CD14-positive monocyte (primary cell): ENCODE results near the gene GFOD1. TPM values are rescaled to one million over a fixed set of nuclear protein-coding genes. Genes with fewer than 3 reads are reported as not detected.

Source experiments
- DNase-seq, 3 donors: peaks; one replicate each; pipeline ENCODE4 v3.0.0-alpha.2; 2011 to 2022
- H2AFZ ChIP-seq: 2 replicates; pipeline ENCODE4 v1.6.0; 2012; ENCODE audit warnings: mild to moderate bottlenecking, low read depth, low read length, inconsistent platforms; ENCODE audit not compliant: insufficient read depth, poor library complexity, severe bottlenecking
- H3K27ac ChIP-seq, 2 donors: 1 replicate in 1 of 2; 2 replicates in 1 of 2; pipeline ENCODE4 v1.5.1; 2012 to 2013; ENCODE audit warnings: low read length in 2 of 2, control low read depth in 1 of 2, inconsistent platforms in 1 of 2, low read depth in 1 of 2, mild to moderate bottlenecking in 1 of 2
- H3K27me3 ChIP-seq, 2 donors: one replicate each; pipeline versions ENCODE4 v1.6.0 to v1.6.1; 2011 to 2013; ENCODE audit warnings: low read length in 2 of 2; ENCODE audit not compliant: control insufficient read depth in 2 of 2, insufficient read depth in 2 of 2
- H3K36me3 ChIP-seq, 2 donors: replicated peaks in 1 of 2; 1 replicate in 1 of 2; 2 replicates in 1 of 2; pipeline versions ENCODE4 v1.5.1 to v1.6.1; 2012 to 2013; ENCODE audit warnings: low read length in 2 of 2, control low read depth in 1 of 2, inconsistent platforms in 1 of 2, mild to moderate bottlenecking in 1 of 2; ENCODE audit not compliant: insufficient read depth in 2 of 2, control insufficient read depth in 1 of 2
- H3K4me1 ChIP-seq, 2 donors: 1 replicate in 1 of 2; 2 replicates in 1 of 2; pipeline versions ENCODE4 v1.5.1 to v1.6.1; 2012 to 2013; ENCODE audit warnings: low read length in 2 of 2, control low read depth in 1 of 2, inconsistent platforms in 1 of 2, mild to moderate bottlenecking in 1 of 2, moderate library complexity in 1 of 2; ENCODE audit not compliant: insufficient read depth in 2 of 2, control insufficient read depth in 1 of 2
- H3K4me2 ChIP-seq: replicated peaks from 2 replicates; pipeline ENCODE3; 2012; ENCODE audit warnings: low read length, moderate library complexity, mild to moderate bottlenecking; ENCODE audit not compliant: poor library complexity, severe bottlenecking; ENCODE audit errors: extremely low read depth
- H3K4me3 ChIP-seq, 3 experiments: fragments of 200-600 bp in 1 of 3; sonication (generic) in 1 of 3; replicated peaks in 1 of 3; 1 replicate in 2 of 3; 2 replicates in 1 of 3; pipeline ENCODE4 v1.5.1; 2011 to 2013; ENCODE audit warnings: low read length in 3 of 3, mild to moderate bottlenecking in 3 of 3, control low read depth in 2 of 3, low read depth in 2 of 3, inconsistent platforms in 1 of 3, moderate library complexity in 1 of 3
- H3K79me2 ChIP-seq: 2 replicates; pipeline ENCODE4 v1.6.0; 2012; ENCODE audit warnings: mild to moderate bottlenecking, control low read depth, inconsistent platforms, low read length, moderate library complexity; ENCODE audit not compliant: insufficient read depth
- H3K9ac ChIP-seq: 2 replicates; pipeline ENCODE4 v1.6.0; 2017; ENCODE audit warnings: low read length, mild to moderate bottlenecking; ENCODE audit not compliant: insufficient read depth, poor library complexity, severe bottlenecking
- H3K9me3 ChIP-seq, 2 donors: replicated peaks in 1 of 2; 1 replicate in 1 of 2; 2 replicates in 1 of 2; pipeline versions ENCODE4 v1.5.1 to v1.6.1; 2012 to 2013; ENCODE audit warnings: low read length in 2 of 2, control low read depth in 1 of 2; ENCODE audit not compliant: control insufficient read depth in 1 of 2, insufficient read depth in 1 of 2
- H4K20me1 ChIP-seq: 2 replicates; pipeline ENCODE4 v1.6.0; 2012; ENCODE audit warnings: mild to moderate bottlenecking, low read length, control low read depth, moderate library complexity; ENCODE audit not compliant: insufficient read depth
- H3K27ac Mint-ChIP-seq, 7 donors: one replicate each; pipeline ENCODE4 v1.8.0; 2020; ENCODE audit warnings: mild to moderate bottlenecking in 7 of 7, mixed read lengths in 7 of 7, moderate library complexity in 6 of 7, inconsistent platforms in 2 of 7
- H3K27me3 Mint-ChIP-seq, 3 donors: one replicate each; pipeline ENCODE4 v1.8.0; 2021 to 2022; ENCODE audit warnings: low read depth in 3 of 3, mild to moderate bottlenecking in 3 of 3, mixed read lengths in 3 of 3, moderate library complexity in 3 of 3, inconsistent platforms in 1 of 3
- H3K36me3 Mint-ChIP-seq, 2 donors: one replicate each; pipeline ENCODE4 v1.8.0; 2020; ENCODE audit warnings: mixed read lengths in 2 of 2, inconsistent platforms in 1 of 2, mild to moderate bottlenecking in 1 of 2
- H3K4me1 Mint-ChIP-seq: one replicate; pipeline ENCODE4 v1.8.0; 2020; ENCODE audit warnings: mild to moderate bottlenecking, mixed read lengths
- H3K4me3 Mint-ChIP-seq, 2 donors: one replicate each; pipeline ENCODE4 v1.8.0; 2020; ENCODE audit warnings: mild to moderate bottlenecking in 2 of 2, mixed read lengths in 2 of 2, moderate library complexity in 1 of 2
- H3K9me3 Mint-ChIP-seq, 7 donors: one replicate each; pipeline ENCODE4 v1.8.0; 2020 to 2022; ENCODE audit warnings: mixed read lengths in 7 of 7, mild to moderate bottlenecking in 6 of 7, moderate library complexity in 6 of 7, inconsistent platforms in 2 of 7
- CTCF ChIP-seq: fragments of 200-600 bp; IDR thresholded peaks from one replicate; pipeline ENCODE4 v1.8.0; 2022; ENCODE audit warnings: antibody characterized with exemption, mild to moderate bottlenecking
- WGBS: methylation state at CpG from one replicate; pipeline ENCODE4 v1.1.5; 2013; ENCODE audit warnings: missing lambda C conversion rate; ENCODE audit not compliant: insufficient coverage; 5-methylcytosine and 5-hydroxymethylcytosine counted together
- intact Hi-C, 2 donors: fragments of 100-400 bp; cut with micrococcal nuclease; formaldehyde crosslinking; loops; one replicate each; pipeline versions ENCODE4 v1.15.0 to v1.15.1; 2023
- polyA plus RNA-seq, 3 donors: library from polyadenylated mRNA; depleted of rRNA in 1 of 3; unstranded in 2 of 3; stranded (reverse) in 1 of 3; fragments of 300-500 nt in 2 of 3; fragments of >200 nt in 1 of 3; fragmentation: Illumina TruSeq in 2 of 3; gene quantifications; 1 replicate in 2 of 3; 2 replicates in 1 of 3; pipeline ENCODE4 v1.2.3, GENCODE V29; 2012 to 2021

The GFOD1 gene
- polyA plus RNA-seq, 3 donors, result 2.4 to 8.7 (median 2.4) TPM

- H3K4me1 Mint-ChIP-seq, result peaks cover 6% of the 10 kb centered on the region
- H3K36me3 ChIP-seq, result peaks cover 2 to 10% of the 10 kb centered on the region in 2 donors
- no peak overlapping the region for H3K4me2 ChIP-seq
- no peak overlapping the region for H3K4me3 ChIP-seq
- no peak overlapping the region for H2AFZ ChIP-seq
- H3K4me3 Mint-ChIP-seq, result no peak overlapping the region
- H3K36me3 Mint-ChIP-seq, result peaks cover 14 to 17% of the 10 kb centered on the region in 2 donors
- H3K27me3 Mint-ChIP-seq, result peaks cover 0 to 4% (median 0%) of the 10 kb centered on the region in 3 donors
- H3K27ac Mint-ChIP-seq, result no peak overlapping the region
- no peaks in the 10 kb centered on the region for H4K20me1 ChIP-seq
- H3K9ac ChIP-seq, result no peak overlapping the region
- H3K27ac ChIP-seq, result no peak overlapping the region
- no peaks in the 10 kb centered on the region for H3K9me3 ChIP-seq
- H3K79me2 ChIP-seq, result no peaks in the 10 kb centered on the region
- no peaks in the 10 kb centered on the region for H3K27me3 ChIP-seq
- TF ChIP-seq CTCF, result no peak
- no peak for DNase-seq
- H3K9me3 Mint-ChIP-seq, result no peaks in the 10 kb centered on the region
- H3K4me1 ChIP-seq, result no peaks in the 10 kb centered on the region
- intact Hi-C loops, result no loop called here
Observed at GRCh38 chr6:13368731-13369115, 118.7 kb downstream of the GFOD1 start.

- H2AFZ ChIP-seq, result no peak overlapping the region
- DNase-seq, result no peak
- TF ChIP-seq CTCF, result no peak
- H3K4me2 ChIP-seq, result no peak overlapping the region
- no peaks in the 10 kb centered on the region for H3K79me2 ChIP-seq
- peaks cover under 1% of the 10 kb centered on the region for H3K4me1 Mint-ChIP-seq
- no peak overlapping the region for H3K4me3 Mint-ChIP-seq
- no peaks in the 10 kb centered on the region for H3K27me3 ChIP-seq
- H3K36me3 Mint-ChIP-seq, result peaks cover 14 to 17% of the 10 kb centered on the region in 2 donors
- no peak overlapping the region for H3K27ac ChIP-seq
- intact Hi-C loops, result no loop called here
- H3K27me3 Mint-ChIP-seq, result peaks cover 0 to 4% (median 0%) of the 10 kb centered on the region in 3 donors
- H3K9me3 ChIP-seq, result no peaks in the 10 kb centered on the region
- H3K27ac Mint-ChIP-seq, result no peak overlapping the region
- no peak overlapping the region for H3K9ac ChIP-seq
- H4K20me1 ChIP-seq, result no peaks in the 10 kb centered on the region
- no peaks in the 10 kb centered on the region for H3K4me1 ChIP-seq
- 94% methylated on average over 3 of the region's 7 CpGs for WGBS
- no peak overlapping the region for H3K4me3 ChIP-seq
- no peaks in the 10 kb centered on the region for H3K9me3 Mint-ChIP-seq
- peaks cover 2 to 10% of the 10 kb centered on the region in 2 donors for H3K36me3 ChIP-seq
Observed at GRCh38 chr6:13368079-13368730, 119.2 kb downstream of the GFOD1 start.
